H1 (cell line): Measurements from ENCODE around the gene TTC6. TPM values are rescaled to one million over a fixed set of nuclear protein-coding genes. Genes with fewer than 3 reads are reported as not detected.

Experiments used
- BCL11A ChIP-seq, 2 experiments: IDR thresholded peaks; one replicate each; pipeline ENCODE4 v1.6.1; 2011; ENCODE audit warnings: low read depth in 2 of 2, low read length in 2 of 2, mild to moderate bottlenecking in 2 of 2
- BRCA1 ChIP-seq: IDR thresholded peaks from 2 replicates; pipeline ENCODE4 v1.6.1; 2012; ENCODE audit warnings: low read depth, low read length, improper control_type of control experiment
- CBX5 ChIP-seq: fragments of 300-800, 300-1000 bp; sonication (generic); IDR thresholded peaks from 2 replicates; pipeline ENCODE4 v1.7.1; 2016; ENCODE audit warnings: antibody characterized with exemption, low read length, low read depth
- CEBPB ChIP-seq: IDR thresholded peaks from 2 replicates; pipeline ENCODE4 v1.6.1; 2012; ENCODE audit warnings: low read depth, low read length
- CHD2 ChIP-seq: IDR thresholded peaks from 2 replicates; pipeline ENCODE4 v1.6.1; 2012; ENCODE audit warnings: low read length, improper control_type of control experiment
- CREB1 ChIP-seq: IDR thresholded peaks from 2 replicates; pipeline ENCODE4 v1.6.1; 2012; ENCODE audit warnings: inconsistent platforms
- CTBP2 ChIP-seq: IDR thresholded peaks from 2 replicates; pipeline ENCODE4 v1.7.0; 2011; ENCODE audit warnings: borderline replicate concordance, mild to moderate bottlenecking, moderate library complexity, mixed read lengths, low read length; ENCODE audit not compliant: insufficient read depth, insufficient read length
- EP300 ChIP-seq, 2 experiments: IDR thresholded peaks; 1 replicate in 1 of 2; 2 replicates in 1 of 2; pipeline ENCODE4 v1.6.1; 2011 to 2012; ENCODE audit warnings: low read depth in 2 of 2, low read length in 2 of 2, mild to moderate bottlenecking in 2 of 2, borderline replicate concordance in 1 of 2, inconsistent platforms in 1 of 2, moderate library complexity in 1 of 2
- EZH2 ChIP-seq: fragments of 200-600 bp; sonication (generic); IDR thresholded peaks from 2 replicates; pipeline ENCODE4 v1.7.1; 2012; ENCODE audit warnings: low read depth, mild to moderate bottlenecking, moderate library complexity, low read length, inconsistent platforms; ENCODE audit not compliant: severe bottlenecking
- GABPA ChIP-seq: IDR thresholded peaks from 2 replicates; pipeline ENCODE4 v1.6.1; 2011; ENCODE audit warnings: mild to moderate bottlenecking, low read length, moderate library complexity, borderline replicate concordance; ENCODE audit not compliant: insufficient read depth
- GTF2F1 ChIP-seq: IDR thresholded peaks from 2 replicates; pipeline ENCODE4 v1.6.1; 2012; ENCODE audit warnings: low read depth, low read length, improper control_type of control experiment, borderline replicate concordance
- HDAC2 ChIP-seq, 2 experiments: fragments of 300-600 bp in 1 of 2; sonication (generic) in 1 of 2; IDR thresholded peaks; 2 replicates each; pipeline ENCODE4 v1.6.1; 2011 to 2012; ENCODE audit warnings: low read depth in 2 of 2, low read length in 2 of 2, mild to moderate bottlenecking in 2 of 2, moderate library complexity in 2 of 2, borderline replicate concordance in 1 of 2, inconsistent platforms in 1 of 2
- HDAC6 ChIP-seq: IDR thresholded peaks from one replicate; pipeline ENCODE4 v1.7.1; 2012; ENCODE audit warnings: low read depth, mild to moderate bottlenecking, inconsistent platforms, low read length, moderate library complexity
- POLR2A ChIP-seq, 2 experiments: IDR thresholded peaks; 1 replicate in 1 of 2; 2 replicates in 1 of 2; pipeline ENCODE4 v1.6.1; 2011; ENCODE audit warnings: low read depth in 2 of 2, low read length in 2 of 2, mild to moderate bottlenecking in 2 of 2; ENCODE audit errors: control extremely low read depth in 1 of 2
- RAD21 ChIP-seq, 2 experiments: IDR thresholded peaks in 1 of 2; conservative IDR thresholded peaks in 1 of 2; 2 replicates each; pipeline ENCODE4 v1.6.1; 2011; ENCODE audit warnings: low read depth in 2 of 2, low read length in 2 of 2, improper control_type of control experiment in 1 of 2, inconsistent platforms in 1 of 2, mild to moderate bottlenecking in 1 of 2, moderate library complexity in 1 of 2
- RBBP5 ChIP-seq: IDR thresholded peaks from 2 replicates; pipeline ENCODE4 v1.7.1; 2012; ENCODE audit warnings: low read depth, mild to moderate bottlenecking, inconsistent platforms, low read length, moderate library complexity, borderline replicate concordance
- SIX5 ChIP-seq: IDR thresholded peaks from 2 replicates; pipeline ENCODE4 v1.6.1; 2011; ENCODE audit warnings: mild to moderate bottlenecking, low read depth, low read length
- SP1 ChIP-seq: IDR thresholded peaks from 2 replicates; pipeline ENCODE4 v1.6.1; 2011; ENCODE audit warnings: low read depth, low read length
- SP2 ChIP-seq: IDR thresholded peaks from 2 replicates; pipeline ENCODE4 v1.6.1; 2012; ENCODE audit warnings: mild to moderate bottlenecking, low read length, inconsistent platforms
- SUZ12 ChIP-seq: fragments of 200-600 bp; sonication (generic); IDR thresholded peaks from 2 replicates; pipeline ENCODE4 v1.6.1; 2012; ENCODE audit warnings: mild to moderate bottlenecking, inconsistent platforms, low read length, moderate library complexity, mixed read lengths
- TBP ChIP-seq: IDR thresholded peaks from 2 replicates; pipeline ENCODE4 v1.6.1; 2011; ENCODE audit warnings: low read depth, low read length, improper control_type of control experiment
- TCF12 ChIP-seq: IDR thresholded peaks from 2 replicates; pipeline ENCODE4 v1.6.1; 2011; ENCODE audit warnings: low read depth, mild to moderate bottlenecking, low read length
- USF2 ChIP-seq: IDR thresholded peaks from 2 replicates; pipeline ENCODE4 v1.6.1; 2011; ENCODE audit warnings: low read length, improper control_type of control experiment
- YY1 ChIP-seq: IDR thresholded peaks from 2 replicates; pipeline ENCODE4 v1.6.1; 2011; ENCODE audit warnings: low read depth, mild to moderate bottlenecking, low read length
- polyA plus RNA-seq, 7 experiments: library from polyadenylated mRNA; depleted of rRNA in 3 of 7; stranded (reverse) in 5 of 7; unstranded in 2 of 7; fragments of >200 nt in 5 of 7; fragments of 200-250 nt in 2 of 7; gene quantifications; 1 replicate in 5 of 7; 2 replicates in 1 of 7; 4 replicates in 1 of 7; pipeline versions ENCODE4 v1.2.1 to v1.2.3, GENCODE V29; 2011 to 2013; ENCODE audit warnings: missing spikeins in 2 of 7, mixed read lengths in 2 of 7
- total RNA-seq: library from RNA; stranded (reverse); fragmentation: NEBNext Ultra II Directional; extraction: Animal tissue kit (Norgen Biotek cat#: 25700); gene quantifications from 2 replicates; pipeline ENCODE4 v1.2.1, GENCODE V29; 2021

The TTC6 gene
- total and polyA plus RNA-seq, 2 of the 8 experiments (the other 6 are each of a cell fraction or from before 2014, with no cell fraction given) = 0.02 TPM; not detected in 1

- TF ChIP-seq CREB1 = no peak
- no peak for TF ChIP-seq TCF12
- TF ChIP-seq SIX5 = no peak
- TF ChIP-seq CBX5 = no peak
- TF ChIP-seq CTBP2 = peak; percentile 96
- no peak for TF ChIP-seq GTF2F1
- no peak for TF ChIP-seq HDAC6
- TF ChIP-seq CEBPB = no peak
- TF ChIP-seq YY1 = no peak
- no peak for TF ChIP-seq BCL11A (IDR thresholded peaks at IDR 0.05; ENCODE audit: low read depth in 2 of 2, low read length in 2 of 2)
- no peak for TF ChIP-seq BRCA1
- TF ChIP-seq RAD21 (IDR thresholded peaks at IDR 0.05 in 1 of 2, conservative IDR thresholded peaks at IDR 0.05 in 1 of 2; ENCODE audit: low read depth in 2 of 2, low read length in 2 of 2) = no peak
- no peak for TF ChIP-seq CHD2
- peak; percentile 9 to 51; a peak in 3 of 4 replicates for TF ChIP-seq HDAC2 (IDR thresholded peaks at IDR 0.05; ENCODE audit: borderline replicate concordance in 1 of 2, low read depth in 2 of 2, low read length in 2 of 2)
- TF ChIP-seq SUZ12 = peak; percentile 76
- no peak for TF ChIP-seq SP2
- 0 out of 2 replicates have a peak, but pooled peaks have one; percentile 26 for TF ChIP-seq RBBP5
- peak; percentile 70 for TF ChIP-seq EZH2
- no peak for TF ChIP-seq GABPA
- no peak for TF ChIP-seq EP300 (IDR thresholded peaks at IDR 0.05; ENCODE audit: borderline replicate concordance in 1 of 2, low read depth in 2 of 2, low read length in 2 of 2)
- TF ChIP-seq SP1 = no peak
- 0 out of 2 replicates have a peak, but pooled peaks have one; percentile 28 for TF ChIP-seq TBP
- no peak for TF ChIP-seq POLR2A (IDR thresholded peaks at IDR 0.05; ENCODE audit: control extremely low read depth in 1 of 2, low read depth in 2 of 2, low read length in 2 of 2)
- no peak for TF ChIP-seq USF2
These were observed 7.4 kb upstream of the TTC6 start (continued) for GRCh38 chr14:37587881-37588666.
